ENCODE data around the gene STK26.
"Not testable (repeated sequence)": the region's sequence is repeated elsewhere in the genome, so short reads cannot be mapped to it uniquely, and the experiment has no call there.

Gene STK26

DNA sequence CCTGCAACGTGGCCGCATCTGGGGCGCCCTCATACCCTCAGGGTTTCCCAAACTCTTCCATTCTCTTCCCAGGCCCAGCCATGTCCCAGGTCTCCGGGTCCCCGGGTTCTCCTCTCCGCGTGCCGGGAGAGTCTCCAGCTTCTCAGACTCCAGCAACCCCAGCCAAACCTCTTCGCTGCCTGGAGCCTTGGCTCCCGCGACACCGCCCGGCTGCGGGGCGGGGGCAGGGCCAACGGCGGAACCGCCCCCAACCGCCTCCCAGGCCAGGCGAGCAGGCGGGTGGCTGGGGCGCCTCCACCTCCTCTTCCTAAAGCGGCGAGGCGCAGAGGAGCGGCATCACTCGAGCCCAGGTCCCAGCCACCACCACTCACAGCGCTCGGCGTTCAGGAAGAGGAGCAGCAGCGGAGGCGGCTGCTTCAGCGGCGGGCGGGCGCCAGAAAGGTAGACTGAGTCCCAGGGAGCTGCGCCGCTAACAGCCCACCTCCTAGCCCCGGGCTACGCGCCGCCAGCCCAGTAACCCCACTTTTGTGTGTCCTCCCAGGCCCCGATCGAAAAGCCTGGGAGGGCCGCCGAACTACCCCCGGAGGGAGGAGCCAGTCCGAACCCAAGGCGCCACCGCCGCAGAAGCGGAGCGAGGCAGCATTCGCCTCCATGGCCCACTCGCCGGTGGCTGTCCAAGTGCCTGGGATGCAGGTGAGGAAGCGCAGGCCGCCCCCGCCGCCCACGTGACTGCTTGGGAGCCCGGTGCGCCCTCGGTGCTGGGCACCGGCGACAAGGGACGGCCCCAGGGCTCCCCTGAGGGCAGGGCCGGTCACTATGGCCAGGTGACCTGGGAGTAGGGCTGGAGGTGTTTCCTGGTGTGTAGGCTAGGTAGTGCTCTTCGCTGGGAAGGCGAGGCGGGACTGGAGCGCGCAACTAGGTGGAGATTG, at the start of gene STK26:
Gene STK26 (plus strand): TSS at position 336 of the 929 bp plus-strand sequence. CDS start 316 bp downstream, at position 652.
- peak; percentile 64 for DNase-seq (ENCODE audit: low read depth)

DNA sequence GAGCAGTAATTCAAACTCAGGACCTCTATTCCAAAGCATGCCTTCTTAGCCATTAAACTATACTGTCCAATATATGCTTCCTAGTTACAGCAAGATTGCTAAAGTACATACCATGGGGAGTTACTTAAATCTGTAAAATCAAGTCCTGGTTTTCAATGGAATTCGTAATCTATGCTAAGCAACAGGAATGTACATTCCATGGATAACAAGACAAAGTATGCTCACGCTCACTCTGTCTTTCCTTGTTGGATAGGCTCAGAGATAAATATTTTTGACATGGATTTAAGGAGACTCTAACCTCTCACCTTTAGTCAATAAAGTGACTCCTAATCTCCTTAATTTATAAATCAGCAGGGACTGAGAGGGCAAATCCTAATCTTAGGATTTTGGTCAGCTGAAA, 47.3 kb upstream of the STK26 start:
- no peak for DNase-seq (ENCODE audit: low read depth)

GRCh38 chrX:131977619-131978018, 45.5 kb upstream of the STK26 start:
- no peak for DNase-seq (ENCODE audit: low read depth)

DNA sequence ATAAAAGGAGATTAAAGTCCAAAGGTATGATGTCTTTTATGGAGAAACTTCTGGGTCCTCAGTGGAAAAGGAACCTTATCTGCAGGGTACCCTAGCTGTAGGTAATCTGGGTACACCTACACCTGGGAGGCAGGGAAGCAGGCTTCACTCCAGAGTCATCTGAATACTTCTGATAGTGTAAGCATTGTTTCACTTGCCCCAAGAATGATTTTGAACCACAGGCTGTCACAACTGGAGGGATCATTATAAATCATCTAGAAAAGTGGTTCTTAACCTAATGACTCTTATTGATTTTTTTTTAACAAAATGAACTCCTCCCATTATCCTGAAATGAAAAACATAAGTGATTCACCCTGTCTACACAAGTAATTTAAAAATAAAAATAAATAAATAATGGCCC, 44.0 kb upstream of the STK26 start:
- DNase-seq (ENCODE audit: low read depth): no peak

GRCh38 chrX:131985526-131986049, 37.5 kb upstream of the STK26 start:
- no peak for DNase-seq (ENCODE audit: low read depth)

DNA sequence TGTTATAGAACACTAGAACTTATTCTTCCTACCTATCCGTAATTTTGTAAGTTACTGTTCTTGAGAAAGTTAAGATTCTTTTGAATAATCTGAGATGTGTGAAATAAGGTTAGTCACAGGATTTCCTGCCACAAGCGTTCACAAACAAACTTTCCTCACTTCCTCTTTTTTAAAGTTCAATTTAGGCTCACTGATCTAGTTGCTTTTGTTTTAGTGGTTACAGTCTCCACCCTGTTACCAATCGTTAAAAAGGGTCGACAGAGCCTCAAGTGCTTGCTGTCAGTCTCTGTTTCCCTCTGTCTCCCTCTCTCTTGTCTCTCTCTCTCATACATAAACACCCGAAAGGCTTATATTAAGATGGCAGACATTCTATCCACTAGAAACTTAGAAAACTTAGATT, 35.9 kb upstream of the STK26 start:
- DNase-seq (ENCODE audit: low read depth): no peak

DNA sequence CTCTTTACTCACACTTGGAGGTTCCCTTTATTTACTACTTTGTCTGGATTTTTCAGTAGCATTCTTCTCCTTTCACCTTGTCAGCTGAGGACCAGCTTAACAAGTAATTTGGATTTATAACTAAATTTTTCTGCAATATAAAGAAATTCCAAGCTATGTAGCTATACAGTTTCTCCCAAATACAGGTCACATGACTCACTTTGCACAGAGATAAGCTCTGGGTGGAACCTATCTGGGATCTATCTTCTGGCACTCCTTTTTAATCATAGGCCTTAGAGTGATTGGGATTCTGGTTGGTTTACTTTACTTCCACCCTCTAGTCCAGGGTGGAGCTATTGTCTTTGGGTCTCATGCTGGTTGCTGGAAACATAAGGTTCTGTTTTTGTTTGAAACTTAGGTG, 34.9 kb upstream of the STK26 start:
- no peak for DNase-seq (ENCODE audit: low read depth)

DNA sequence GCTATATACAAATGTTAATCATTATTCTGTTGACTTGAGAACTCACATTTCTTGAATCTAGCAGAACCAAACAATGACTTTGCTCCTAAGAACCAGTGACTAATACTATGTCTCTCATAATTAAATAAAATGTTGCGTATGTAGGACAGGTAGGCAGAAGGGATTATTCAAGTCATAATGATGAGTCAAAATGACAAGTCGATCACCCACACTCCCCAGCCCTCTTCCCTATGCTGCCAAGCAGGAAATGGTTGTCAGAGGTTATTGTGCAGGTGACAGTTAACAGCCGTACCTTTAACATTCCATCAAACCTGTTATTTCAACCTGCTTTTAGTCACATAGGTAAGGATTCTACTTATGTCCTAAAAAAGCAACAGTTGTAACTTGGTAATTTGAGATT, 22.0 kb upstream of the STK26 start:
- peak; percentile 24 for DNase-seq (ENCODE audit: low read depth)

- no peak for DNase-seq (ENCODE audit: low read depth)
Observed at GRCh38 chrX:132004728-132005127, 18.4 kb upstream of the STK26 start.

- no peak for DNase-seq (ENCODE audit: low read depth)
Observed at GRCh38 chrX:132009350-132009749, 13.8 kb upstream of the STK26 start.

- DNase-seq (ENCODE audit: low read depth): not testable (repeated sequence)
Observed at GRCh38 chrX:132010213-132010612, 12.9 kb upstream of the STK26 start.

- DNase-seq (ENCODE audit: low read depth): no peak
Observed at GRCh38 chrX:132015875-132016274, 7.2 kb upstream of the STK26 start.

GRCh38 chrX:132016628-132017430, 6.3 kb upstream of the STK26 start:
- no peak for DNase-seq (ENCODE audit: low read depth)

DNA sequence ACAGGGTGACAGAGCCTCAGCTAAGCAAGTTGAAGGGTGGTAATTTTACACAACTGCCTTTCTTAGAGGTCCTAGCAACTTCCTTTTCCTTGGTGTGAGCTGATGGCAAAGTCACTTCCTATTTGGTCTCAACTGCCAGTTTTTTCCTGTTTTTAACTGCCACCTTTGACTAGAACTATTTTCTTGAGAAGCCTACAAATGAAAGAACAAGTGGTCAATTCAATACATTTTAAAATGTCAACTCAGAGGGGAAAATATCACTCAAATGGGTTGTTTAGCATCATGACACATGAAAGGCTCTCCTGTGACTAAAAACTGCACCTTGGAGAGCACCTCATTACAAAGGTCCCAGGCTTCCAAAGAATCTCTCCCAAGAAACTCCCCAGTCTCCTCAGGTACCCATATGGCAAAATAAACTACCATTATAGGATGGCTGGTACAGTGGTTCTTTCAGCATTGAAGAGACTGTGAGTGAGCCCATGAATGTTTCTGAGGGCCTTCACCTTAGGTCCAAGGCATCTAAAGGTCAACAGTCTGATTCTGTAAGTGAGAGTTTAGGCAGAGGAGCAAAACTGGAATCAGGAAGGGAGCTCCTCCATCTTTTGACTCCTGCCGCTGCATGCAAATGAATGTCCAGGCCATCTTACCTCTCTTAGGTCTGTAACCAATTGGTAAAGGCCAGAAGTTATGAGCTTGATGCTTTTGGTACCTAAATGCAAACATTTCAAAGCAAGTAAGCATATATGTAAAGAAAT, 5.5 kb upstream of the STK26 start:
- no peak for DNase-seq (ENCODE audit: low read depth)

DNA sequence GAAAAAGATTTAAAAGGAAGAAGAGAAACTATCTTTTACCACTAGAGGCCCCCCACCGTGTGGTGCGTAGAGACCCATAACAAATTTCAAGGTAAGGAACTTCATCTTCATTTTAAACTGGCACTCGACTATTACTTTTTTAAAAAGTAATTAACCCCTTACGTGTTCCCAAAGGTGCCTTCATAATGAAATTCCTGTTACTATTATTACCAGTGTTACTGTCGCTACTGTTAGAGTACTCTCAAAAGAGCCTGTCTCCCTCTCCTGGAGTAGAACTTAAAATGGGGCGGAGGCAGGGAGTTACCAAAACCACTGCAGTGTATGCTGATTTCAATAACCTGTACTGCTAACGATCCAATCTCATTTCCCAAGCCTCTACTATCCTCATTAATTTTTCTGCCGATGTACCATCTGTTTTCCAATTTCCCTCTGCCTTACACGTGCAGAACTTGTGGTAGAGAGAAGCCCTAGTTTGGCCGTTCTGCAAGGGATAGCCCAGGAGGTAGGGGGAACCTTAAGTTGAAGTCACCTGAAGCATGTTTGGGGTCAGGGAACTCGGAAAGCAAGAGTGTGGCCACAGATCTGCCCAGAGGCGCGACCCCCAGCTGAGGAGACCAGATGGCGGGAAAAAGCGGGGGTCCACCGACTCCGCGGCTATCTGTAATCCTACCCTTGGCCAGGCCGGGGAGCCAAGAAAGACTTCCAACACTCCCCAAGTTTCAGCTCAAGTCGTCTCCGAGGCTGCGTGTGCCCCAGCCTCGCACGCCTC, 720 bp upstream of the STK26 start:
- no peak for DNase-seq (ENCODE audit: low read depth)

DNA sequence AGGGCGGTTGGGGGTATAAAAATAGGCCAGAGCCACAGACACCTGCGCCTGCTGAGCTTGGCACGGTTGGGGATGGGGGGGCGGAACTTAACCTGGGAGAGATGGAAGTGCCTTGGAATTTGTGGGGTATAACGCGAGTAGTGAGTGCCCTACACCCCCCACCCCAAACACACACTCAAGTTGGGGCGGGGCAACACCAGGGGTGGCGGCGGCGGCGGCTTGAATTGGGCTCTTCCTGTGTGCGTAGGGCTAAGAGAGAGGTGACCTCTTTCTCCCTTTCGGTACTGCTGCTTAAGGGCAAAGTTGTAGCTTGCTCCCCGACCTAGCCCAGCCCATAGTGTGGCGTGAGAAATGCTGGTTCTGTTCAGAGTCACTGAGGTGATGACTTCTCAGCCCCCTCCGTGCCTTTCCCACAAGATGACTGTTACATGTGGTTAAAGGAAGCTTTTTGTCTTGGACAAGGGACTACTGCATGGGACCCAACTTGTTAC, 839 bp downstream of the STK26 start:
- peak; percentile 24 for DNase-seq (ENCODE audit: low read depth)

- no peak for DNase-seq (ENCODE audit: low read depth)
Observed at GRCh38 chrX:132025041-132025440, 1.9 kb downstream of the STK26 start.

- no peak for DNase-seq (ENCODE audit: low read depth)
Observed at GRCh38 chrX:132030264-132030663, 7.2 kb downstream of the STK26 start.

- DNase-seq (ENCODE audit: low read depth): no peak
Observed at GRCh38 chrX:132031867-132032266, 8.8 kb downstream of the STK26 start.

GRCh38 chrX:132033166-132033565, 10.1 kb downstream of the STK26 start:
- no peak for DNase-seq (ENCODE audit: low read depth)

DNA sequence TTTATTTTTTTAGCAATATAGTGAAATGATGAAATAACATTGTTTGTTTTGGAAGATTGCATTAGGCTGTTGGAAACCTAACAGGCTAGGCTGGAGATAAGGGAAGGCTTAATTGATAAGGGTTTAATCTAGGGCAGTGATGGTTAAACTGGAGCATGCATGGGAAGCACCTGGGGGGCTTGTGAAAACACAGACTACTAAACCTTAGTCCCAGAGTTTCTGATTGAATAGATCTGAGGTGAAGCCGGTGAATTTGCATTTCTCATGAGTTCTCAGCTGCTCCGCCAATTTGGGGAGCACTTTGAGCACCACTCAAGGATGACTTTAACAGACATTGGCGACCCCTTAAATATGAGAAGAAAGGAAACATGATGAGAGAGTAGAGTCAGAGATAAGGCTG, 11.5 kb downstream of the STK26 start:
- DNase-seq (ENCODE audit: low read depth): no peak

Measured in stimulated activated CD4-positive, alpha-beta T cell treated with anti-CD3 and anti-CD28 coated beads, Interleukin-2, amount 100 ng/mL, for 4 hours (primary cell).